Measurements from ENCODE around the gene ASGR1.

The ASGR1 gene

GRCh38 chr17:7221278-7222092, 42.3 kb upstream of the ASGR1 start:
- Histone ChIP-seq H3K4me1 (ENCODE audit: control insufficient read depth in 1 of 2, insufficient read depth in 2 of 2, low read length in 2 of 2) (peaks cover 13 to 45% of the 10 kb centered on the region in 2 donors), H3K36me3 (ENCODE audit: control insufficient read depth in 1 of 2, insufficient read depth in 2 of 2, low read length in 2 of 2) (peaks cover 24 to 40% of the 10 kb centered on the region in 2 donors), H3K9me3 (ENCODE audit: control insufficient read depth in 1 of 2, low read length in 2 of 2) (no peaks in the 10 kb centered on the region), H3K4me3 (ENCODE audit: low read depth in 1 of 2, low read length in 2 of 2) (peak overlapping the region; percentile 88 to 90), H3K27ac (ENCODE audit: low read length) (peak overlapping the region; percentile 42), H3K27me3 (ENCODE audit: low read depth, low read length) (no peaks in the 10 kb centered on the region)

GRCh38 chr17:7220593-7221277, 41.6 kb upstream of the ASGR1 start:
- peaks cover 19 to 52% of the 10 kb centered on the region in 2 donors for H3K4me1 ChIP-seq (ENCODE audit: control insufficient read depth in 1 of 2, insufficient read depth in 2 of 2, low read length in 2 of 2)

GRCh38 chr17:7219812-7220592, 40.8 kb upstream of the ASGR1 start, which contains the start of the genes ACADVL and DLG4:
TSS of gene ACADVL (plus strand) at chr17:7219938. CDS start at chr17:7219985, 47 bp downstream.
TSS of gene DLG4 (minus strand) at chr17:7219836.
- Histone ChIP-seq H3K9me3 (ENCODE audit: control insufficient read depth in 1 of 2, low read length in 2 of 2) (no peaks in the 10 kb centered on the region), H3K27ac (ENCODE audit: low read length) (peak within 1 kb of the TSS; percentile 97), H3K36me3 (ENCODE audit: control insufficient read depth in 1 of 2, insufficient read depth in 2 of 2, low read length in 2 of 2) (peaks cover 16 to 25% of the 10 kb centered on the region in 2 donors), H3K4me1 (ENCODE audit: control insufficient read depth in 1 of 2, insufficient read depth in 2 of 2, low read length in 2 of 2) (peaks cover 24 to 58% of the 10 kb centered on the region in 2 donors), H3K4me3 (ENCODE audit: low read depth in 1 of 2, low read length in 2 of 2) (peak within 1 kb of the TSS; percentile 88 to 90), H3K27me3 (ENCODE audit: low read depth, low read length) (no peaks in the 10 kb centered on the region)

More at GRCh38 chr17:7220593-7221277, 41.6 kb upstream of the ASGR1 start:
- H3K36me3 ChIP-seq (ENCODE audit: control insufficient read depth in 1 of 2, insufficient read depth in 2 of 2, low read length in 2 of 2), result peaks cover 22 to 32% of the 10 kb centered on the region in 2 donors
- no peaks in the 10 kb centered on the region for H3K9me3 ChIP-seq (ENCODE audit: control insufficient read depth in 1 of 2, low read length in 2 of 2)
- H3K4me3 ChIP-seq (ENCODE audit: low read depth in 1 of 2, low read length in 2 of 2), result peak overlapping the region; percentile 88 to 90
- no peaks in the 10 kb centered on the region for H3K27me3 ChIP-seq (ENCODE audit: low read depth, low read length)
- H3K27ac ChIP-seq (ENCODE audit: low read length), result peak overlapping the region; percentile 97

GRCh38 chr17:7219229-7219811, 40.1 kb upstream of the ASGR1 start:
- Histone ChIP-seq H3K27ac (ENCODE audit: low read length) (peak overlapping the region; percentile 76), H3K9me3 (ENCODE audit: control insufficient read depth in 1 of 2, low read length in 2 of 2) (no peaks in the 10 kb centered on the region), H3K36me3 (ENCODE audit: control insufficient read depth in 1 of 2, insufficient read depth in 2 of 2, low read length in 2 of 2) (peaks cover 12 to 20% of the 10 kb centered on the region in 2 donors), H3K4me1 (ENCODE audit: control insufficient read depth in 1 of 2, insufficient read depth in 2 of 2, low read length in 2 of 2) (peaks cover 25 to 59% of the 10 kb centered on the region in 2 donors), H3K27me3 (ENCODE audit: low read depth, low read length) (no peaks in the 10 kb centered on the region), H3K4me3 (ENCODE audit: low read depth in 1 of 2, low read length in 2 of 2) (peak overlapping the region; percentile 88 to 90)

- H3K36me3 ChIP-seq (ENCODE audit: control insufficient read depth in 1 of 2, insufficient read depth in 2 of 2, low read length in 2 of 2), result peaks cover 7 to 15% of the 10 kb centered on the region in 2 donors
- H3K4me3 ChIP-seq (ENCODE audit: low read depth in 1 of 2, low read length in 2 of 2), result no peak overlapping the region
- peaks cover 28 to 59% of the 10 kb centered on the region in 2 donors for H3K4me1 ChIP-seq (ENCODE audit: control insufficient read depth in 1 of 2, insufficient read depth in 2 of 2, low read length in 2 of 2)
- no peaks in the 10 kb centered on the region for H3K27me3 ChIP-seq (ENCODE audit: low read depth, low read length)
- no peaks in the 10 kb centered on the region for H3K9me3 ChIP-seq (ENCODE audit: control insufficient read depth in 1 of 2, low read length in 2 of 2)
- peak overlapping the region; percentile 76 for H3K27ac ChIP-seq (ENCODE audit: low read length)
Measured at GRCh38 chr17:7218758-7219157, 39.6 kb upstream of the ASGR1 start.

GRCh38 chr17:7218166-7218565, 39.0 kb upstream of the ASGR1 start:
- peaks cover 1 to 9% of the 10 kb centered on the region in 2 donors for H3K36me3 ChIP-seq (ENCODE audit: control insufficient read depth in 1 of 2, insufficient read depth in 2 of 2, low read length in 2 of 2)

GRCh38 chr17:7217113-7217987, 38.2 kb upstream of the ASGR1 start:
- Histone ChIP-seq H3K4me1 (ENCODE audit: control insufficient read depth in 1 of 2, insufficient read depth in 2 of 2, low read length in 2 of 2) (peaks cover 29 to 59% of the 10 kb centered on the region in 2 donors), H3K4me3 (ENCODE audit: low read depth in 1 of 2, low read length in 2 of 2) (peak overlapping the region; percentile 63 to 70), H3K36me3 (ENCODE audit: control insufficient read depth in 1 of 2, insufficient read depth in 2 of 2, low read length in 2 of 2) (peaks cover 0 to under 1% of the 10 kb centered on the region in 2 donors)

More at GRCh38 chr17:7218166-7218565, 39.0 kb upstream of the ASGR1 start:
- H3K27ac ChIP-seq (ENCODE audit: low read length), result peak overlapping the region; percentile 60
- H3K27me3 ChIP-seq (ENCODE audit: low read depth, low read length), result no peaks in the 10 kb centered on the region
- no peaks in the 10 kb centered on the region for H3K9me3 ChIP-seq (ENCODE audit: control insufficient read depth in 1 of 2, low read length in 2 of 2)
- H3K4me3 ChIP-seq (ENCODE audit: low read depth in 1 of 2, low read length in 2 of 2), result peak overlapping the region in 1 of 2 donors; percentile 53
- peaks cover 29 to 59% of the 10 kb centered on the region in 2 donors for H3K4me1 ChIP-seq (ENCODE audit: control insufficient read depth in 1 of 2, insufficient read depth in 2 of 2, low read length in 2 of 2)

GRCh38 chr17:7216242-7217112, 37.3 kb upstream of the ASGR1 start:
- peaks cover 28 to 55% of the 10 kb centered on the region in 2 donors for H3K4me1 ChIP-seq (ENCODE audit: control insufficient read depth in 1 of 2, insufficient read depth in 2 of 2, low read length in 2 of 2)

More at GRCh38 chr17:7217113-7217987, 38.2 kb upstream of the ASGR1 start:
- Histone ChIP-seq H3K27ac (ENCODE audit: low read length) (peak overlapping the region; percentile 60), H3K27me3 (ENCODE audit: low read depth, low read length) (no peaks in the 10 kb centered on the region), H3K9me3 (ENCODE audit: control insufficient read depth in 1 of 2, low read length in 2 of 2) (no peaks in the 10 kb centered on the region)

GRCh38 chr17:7215652-7216180, 36.5 kb upstream of the ASGR1 start:
- no peaks in the 10 kb centered on the region for H3K27me3 ChIP-seq (ENCODE audit: low read depth, low read length)
- no peaks in the 10 kb centered on the region for H3K36me3 ChIP-seq (ENCODE audit: control insufficient read depth in 1 of 2, insufficient read depth in 2 of 2, low read length in 2 of 2)
- peak overlapping the region; percentile 54 for H3K27ac ChIP-seq (ENCODE audit: low read length)
- peaks cover 25 to 48% of the 10 kb centered on the region in 2 donors for H3K4me1 ChIP-seq (ENCODE audit: control insufficient read depth in 1 of 2, insufficient read depth in 2 of 2, low read length in 2 of 2)
- peak overlapping the region; percentile 61 to 77 for H3K4me3 ChIP-seq (ENCODE audit: low read depth in 1 of 2, low read length in 2 of 2)
- no peaks in the 10 kb centered on the region for H3K9me3 ChIP-seq (ENCODE audit: control insufficient read depth in 1 of 2, low read length in 2 of 2)

More at GRCh38 chr17:7216242-7217112, 37.3 kb upstream of the ASGR1 start:
- Histone ChIP-seq H3K27ac (ENCODE audit: low read length) (peak overlapping the region; percentile 56), H3K4me3 (ENCODE audit: low read depth in 1 of 2, low read length in 2 of 2) (peak overlapping the region; percentile 61 to 70), H3K9me3 (ENCODE audit: control insufficient read depth in 1 of 2, low read length in 2 of 2) (no peaks in the 10 kb centered on the region), H3K36me3 (ENCODE audit: control insufficient read depth in 1 of 2, insufficient read depth in 2 of 2, low read length in 2 of 2) (no peaks in the 10 kb centered on the region), H3K27me3 (ENCODE audit: low read depth, low read length) (no peaks in the 10 kb centered on the region)

Data from muscle layer of duodenum (tissue), 2 donors.